Neural crest cell (in vitro differentiated cells): ENCODE data around the gene GRAMD2A. TPM values are rescaled to one million over a fixed set of nuclear protein-coding genes. Genes with fewer than 3 reads are reported as not detected.

Experiments
- DNase-seq: peaks from one replicate; pipeline ENCODE4 v3.0.0; 2021; ENCODE audit warnings: low read depth, mixed read lengths, low spot score
- H3K27ac Mint-ChIP-seq: one replicate; pipeline ENCODE4 v1.8.0; 2021; ENCODE audit warnings: mild to moderate bottlenecking, mixed read lengths; ENCODE audit not compliant: unreplicated experiment
- H3K27me3 Mint-ChIP-seq: 2 replicates; pipeline ENCODE4 v1.8.0; 2021; ENCODE audit warnings: low read depth, mild to moderate bottlenecking, mixed read lengths
- H3K36me3 Mint-ChIP-seq: 2 replicates; pipeline ENCODE4 v1.8.0; 2021; ENCODE audit warnings: low read depth, mild to moderate bottlenecking, mixed read lengths
- H3K4me1 Mint-ChIP-seq: 2 replicates; pipeline ENCODE4 v1.8.0; 2021; ENCODE audit warnings: mixed read lengths
- H3K4me3 Mint-ChIP-seq: one replicate; pipeline ENCODE4 v1.8.0; 2021; ENCODE audit warnings: mild to moderate bottlenecking, mixed read lengths
- H3K9me3 Mint-ChIP-seq: 2 replicates; pipeline ENCODE4 v1.8.0; 2021; ENCODE audit warnings: mixed read lengths
- CTCF ChIP-seq: fragments of 200-600 bp; sonication (generic); conservative IDR thresholded peaks from 2 replicates; pipeline ENCODE4 v1.5.0; 2021; ENCODE audit warnings: antibody characterized with exemption, mild to moderate bottlenecking
- total RNA-seq: library from RNA; stranded (reverse); gene quantifications from 2 replicates; pipeline ENCODE4 v1.2.1, GENCODE V29; 2021

The GRAMD2A gene
- total RNA-seq, 1 donor from 2014 or later, result 0.35 TPM

- Mint-ChIP-seq H3K4me3 (peak within 1 kb of the TSS; percentile 99), H3K27ac (peak within 1 kb of the TSS; percentile 100), H3K4me1 (peaks cover 47% of the 10 kb centered on the region), H3K9me3 (no peaks in the 10 kb centered on the region), H3K36me3 (peaks cover 3% of the 10 kb centered on the region), H3K27me3 (peaks cover 3% of the 10 kb centered on the region)
- TF ChIP-seq CTCF, result no peak
- DNase-seq, result peak; percentile 99
Measured at GRCh38 chr15:72231066-72231832, 33.7 kb upstream of the GRAMD2A start, which contains the start of gene PKM. TSS of gene PKM (minus strand) at chr15:72231190. CDS start at chr15:72219097, 12,093 bp downstream.

DNA sequence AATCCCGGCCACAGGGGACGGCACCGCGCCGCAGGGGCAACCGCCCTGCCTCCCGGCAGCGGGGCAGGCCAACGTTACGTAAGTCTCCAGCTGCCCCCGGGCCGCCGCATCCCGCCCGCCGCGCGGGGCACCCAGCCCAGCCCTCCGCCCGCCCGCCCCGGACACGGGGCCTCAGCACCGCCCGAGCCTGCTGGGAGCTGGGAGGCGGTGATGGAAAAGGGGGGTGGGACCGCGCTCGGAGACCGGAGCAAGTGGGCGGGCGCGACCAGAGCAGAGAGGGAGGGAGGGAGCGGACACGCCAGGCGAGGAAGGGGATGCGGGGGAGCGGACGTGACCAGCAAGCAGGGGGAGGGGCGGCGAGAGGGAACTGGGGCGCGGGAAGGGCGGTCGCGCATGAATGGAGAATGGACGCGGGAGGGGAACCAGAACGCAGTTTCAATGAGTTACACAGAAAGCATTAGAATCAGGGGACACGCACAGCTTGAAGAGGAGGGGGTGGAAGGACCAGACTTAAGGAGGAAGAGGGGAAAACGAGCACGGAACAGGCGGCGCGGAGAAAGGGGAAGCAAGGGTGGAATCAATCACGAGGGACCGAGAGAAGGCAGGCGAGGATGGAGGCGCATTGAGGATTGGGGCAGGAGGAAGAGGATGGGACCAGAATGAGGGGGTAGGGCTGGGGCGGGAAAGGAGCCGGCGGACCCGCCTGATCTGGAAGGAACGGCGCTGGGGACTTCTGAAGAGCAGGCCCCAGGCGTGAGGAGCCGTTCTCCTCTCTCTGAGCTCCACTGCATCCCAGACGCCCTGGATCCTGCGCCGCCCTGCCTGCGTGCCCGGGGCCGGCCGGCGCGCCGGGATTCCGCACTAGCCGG, 32.8 kb upstream of the GRAMD2A start:
- DNase-seq, result peak; percentile 91
- Mint-ChIP-seq H3K27ac (peak overlapping the region; percentile 100), H3K4me3 (peak overlapping the region; percentile 99), H3K4me1 (peaks cover 54% of the 10 kb centered on the region), H3K27me3 (peaks cover 3% of the 10 kb centered on the region), H3K9me3 (no peaks in the 10 kb centered on the region), H3K36me3 (peaks cover 3% of the 10 kb centered on the region)
- TF ChIP-seq CTCF, result no peak

DNA sequence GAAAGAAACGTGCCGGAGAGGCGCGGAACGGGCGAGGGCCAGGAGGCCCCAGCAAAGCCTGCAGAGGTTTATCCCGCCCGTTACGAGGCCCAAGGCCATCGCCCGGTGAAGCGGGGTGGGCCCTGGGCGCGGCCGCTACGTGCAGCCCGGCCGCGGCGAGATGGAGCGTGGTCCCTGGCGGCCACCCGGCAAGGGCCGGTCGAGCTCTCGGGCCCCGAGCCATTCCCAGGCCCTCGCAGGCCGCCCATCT, 32.3 kb upstream of the GRAMD2A start:
- H3K4me1 Mint-ChIP-seq, result peaks cover 56% of the 10 kb centered on the region

GRCh38 chr15:72229076-72229946, 31.7 kb upstream of the GRAMD2A start:
- H3K27ac Mint-ChIP-seq, result peak overlapping the region; percentile 98
- peak overlapping the region; percentile 99 for H3K4me3 Mint-ChIP-seq
- no peak for TF ChIP-seq CTCF
- no peaks in the 10 kb centered on the region for H3K9me3 Mint-ChIP-seq
- no peak for DNase-seq
- H3K27me3 Mint-ChIP-seq, result peaks cover 3% of the 10 kb centered on the region
- H3K4me1 Mint-ChIP-seq, result peaks cover 58% of the 10 kb centered on the region
- peaks cover 4% of the 10 kb centered on the region for H3K36me3 Mint-ChIP-seq

More for the DNA sequence above, 32.3 kb upstream of the GRAMD2A start:
- no peak for DNase-seq
- no peak for TF ChIP-seq CTCF
- Mint-ChIP-seq H3K27ac (no peak overlapping the region), H3K36me3 (peaks cover 3% of the 10 kb centered on the region), H3K4me3 (peak overlapping the region; percentile 99), H3K27me3 (peaks cover 3% of the 10 kb centered on the region), H3K9me3 (no peaks in the 10 kb centered on the region)

- Mint-ChIP-seq H3K9me3 (no peaks in the 10 kb centered on the region), H3K4me3 (peak overlapping the region; percentile 99), H3K36me3 (peaks cover 7% of the 10 kb centered on the region), H3K27me3 (peaks cover 3% of the 10 kb centered on the region), H3K27ac (peak overlapping the region; percentile 7), H3K4me1 (peaks cover 73% of the 10 kb centered on the region)
- DNase-seq, result no peak
- TF ChIP-seq CTCF, result no peak
Measured at GRCh38 chr15:72227720-72228119, 30.1 kb upstream of the GRAMD2A start.
